ENCODE measurements around the gene IKZF4.
"Not testable (repeated sequence)": the region's sequence is repeated elsewhere in the genome, so short reads cannot be mapped to it uniquely, and the experiment has no call there.

Gene IKZF4

GRCh38 chr12:56020423-56021184, at the start of gene IKZF4:
IKZF4 (plus strand) TSS chr12:56021043; CDS start chr12:56021494, 451 bp downstream.
- no peak for DNase-seq (ENCODE audit: low read depth in 2 of 3, low spot score in 2 of 3)

GRCh38 chr12:55972042-55972441, 48.8 kb upstream of the IKZF4 start:
- DNase-seq (ENCODE audit: low read depth in 2 of 3, low spot score in 2 of 3): no peak

- DNase-seq (ENCODE audit: low read depth in 2 of 3, low spot score in 2 of 3): no peak
These were observed 48.4 kb upstream of the IKZF4 start for GRCh38 chr12:55972456-55972855.

GRCh38 chr12:55972911-55973598, 47.8 kb upstream of the IKZF4 start:
- no peak for DNase-seq (ENCODE audit: low read depth in 2 of 3, low spot score in 2 of 3)

- DNase-seq (ENCODE audit: low read depth in 2 of 3, low spot score in 2 of 3): peak; percentile 80 to 91 (median 81)
These were observed 47.1 kb upstream of the IKZF4 start, which contains the start of gene RAB5B for GRCh38 chr12:55973599-55974307. RAB5B (plus strand) TSS chr12:55974078; CDS start chr12:55986961, 12,883 bp downstream.

- DNase-seq (ENCODE audit: low read depth in 2 of 3, low spot score in 2 of 3): no peak
These were observed 46.5 kb upstream of the IKZF4 start for GRCh38 chr12:55974308-55974730.

GRCh38 chr12:55978393-55978792, 42.5 kb upstream of the IKZF4 start:
- DNase-seq (ENCODE audit: low read depth in 2 of 3, low spot score in 2 of 3): no peak

GRCh38 chr12:55979069-55979468, 41.8 kb upstream of the IKZF4 start:
- DNase-seq (ENCODE audit: low read depth in 2 of 3, low spot score in 2 of 3): no peak

- not testable (repeated sequence) for DNase-seq (ENCODE audit: low read depth in 2 of 3, low spot score in 2 of 3)
These were observed 39.0 kb upstream of the IKZF4 start for GRCh38 chr12:55981882-55982281.

GRCh38 chr12:55982319-55982936, 38.4 kb upstream of the IKZF4 start:
- DNase-seq (ENCODE audit: low read depth in 2 of 3, low spot score in 2 of 3): no peak

GRCh38 chr12:55983232-55983842, 37.5 kb upstream of the IKZF4 start:
- DNase-seq (ENCODE audit: low read depth in 2 of 3, low spot score in 2 of 3): no peak

GRCh38 chr12:55984861-55985260, 36.0 kb upstream of the IKZF4 start:
- no peak for DNase-seq (ENCODE audit: low read depth in 2 of 3, low spot score in 2 of 3)

- no peak for DNase-seq (ENCODE audit: low read depth in 2 of 3, low spot score in 2 of 3)
These were observed 35.5 kb upstream of the IKZF4 start for GRCh38 chr12:55985341-55985740.

- DNase-seq (ENCODE audit: low read depth in 2 of 3, low spot score in 2 of 3): not testable (repeated sequence)
These were observed 34.9 kb upstream of the IKZF4 start for GRCh38 chr12:55985976-55986375.

- DNase-seq (ENCODE audit: low read depth in 2 of 3, low spot score in 2 of 3): no peak
These were observed 29.7 kb upstream of the IKZF4 start for GRCh38 chr12:55991110-55991509.

- no peak for DNase-seq (ENCODE audit: low read depth in 2 of 3, low spot score in 2 of 3)
These were observed 27.5 kb upstream of the IKZF4 start for GRCh38 chr12:55993230-55993853.

- no peak for DNase-seq (ENCODE audit: low read depth in 2 of 3, low spot score in 2 of 3)
These were observed 25.5 kb upstream of the IKZF4 start for GRCh38 chr12:55995366-55995765.

GRCh38 chr12:55996201-55996714, 24.6 kb upstream of the IKZF4 start:
- DNase-seq (ENCODE audit: low read depth in 2 of 3, low spot score in 2 of 3): peak in 2 of 3 experiments; percentile 30 to 40

GRCh38 chr12:55996715-55997534, 23.9 kb upstream of the IKZF4 start, which contains the start of gene SUOX:
SUOX (plus strand) TSS chr12:55997276; CDS start chr12:56002222, 4,946 bp downstream.
- no peak for DNase-seq (ENCODE audit: low read depth in 2 of 3, low spot score in 2 of 3)
